Activated naive CD4-positive, alpha-beta T cell (primary cell): ENCODE results near the gene PPP2R5C.
"Not testable (repeated sequence)": the region's sequence is repeated elsewhere in the genome, so short reads cannot be mapped to it uniquely, and the experiment has no call there.

Experiments
- DNase-seq, 4 experiments: peaks; one replicate each; lab custom pipeline; 2025; lab: John Stamatoyannopoulos, UW

The PPP2R5C gene

DNA sequence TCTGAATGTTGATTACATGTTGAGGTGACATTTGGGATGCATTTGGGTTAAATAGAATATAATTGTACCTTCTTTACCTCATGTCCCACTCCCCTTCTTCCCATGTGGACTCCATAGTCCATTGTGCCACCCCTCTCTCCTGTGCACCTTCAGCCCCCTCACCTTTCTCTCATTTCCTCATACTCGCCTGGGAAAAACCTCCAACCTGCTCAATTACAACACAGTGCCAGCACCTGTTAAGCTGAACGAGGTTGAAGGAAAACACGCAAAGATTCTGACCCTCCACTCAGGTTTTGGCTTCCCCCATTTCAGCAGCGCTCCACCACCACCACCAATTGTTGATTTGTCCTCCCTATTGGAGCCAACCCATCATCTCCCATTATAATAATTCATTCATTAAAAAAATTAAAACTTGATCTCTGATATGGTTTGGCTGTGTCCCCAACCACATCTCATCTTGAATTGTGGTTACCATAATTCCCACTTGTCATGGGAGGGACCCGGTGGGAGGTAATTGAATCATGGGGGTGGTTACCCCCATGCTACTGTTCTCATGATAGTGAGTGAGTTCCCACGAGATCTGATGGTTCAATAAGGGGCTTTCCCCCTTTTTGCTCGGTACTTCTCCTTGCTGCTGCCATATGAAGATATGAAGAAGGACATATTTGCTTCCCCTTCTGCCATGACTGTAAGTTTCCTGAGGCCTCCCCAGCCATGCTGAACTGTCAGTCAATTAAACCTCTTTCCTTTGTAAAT is 33.7 kb upstream of the PPP2R5C start:
- DNase-seq, result no peak

- no peak for DNase-seq
Observed at GRCh38 chr14:101728367-101728742, 33.2 kb upstream of the PPP2R5C start.

GRCh38 chr14:101729382-101729781 is 32.1 kb upstream of the PPP2R5C start:
- DNase-seq, result no peak

GRCh38 chr14:101730157-101730556 is 31.4 kb upstream of the PPP2R5C start:
- DNase-seq, result not testable (repeated sequence)

DNA sequence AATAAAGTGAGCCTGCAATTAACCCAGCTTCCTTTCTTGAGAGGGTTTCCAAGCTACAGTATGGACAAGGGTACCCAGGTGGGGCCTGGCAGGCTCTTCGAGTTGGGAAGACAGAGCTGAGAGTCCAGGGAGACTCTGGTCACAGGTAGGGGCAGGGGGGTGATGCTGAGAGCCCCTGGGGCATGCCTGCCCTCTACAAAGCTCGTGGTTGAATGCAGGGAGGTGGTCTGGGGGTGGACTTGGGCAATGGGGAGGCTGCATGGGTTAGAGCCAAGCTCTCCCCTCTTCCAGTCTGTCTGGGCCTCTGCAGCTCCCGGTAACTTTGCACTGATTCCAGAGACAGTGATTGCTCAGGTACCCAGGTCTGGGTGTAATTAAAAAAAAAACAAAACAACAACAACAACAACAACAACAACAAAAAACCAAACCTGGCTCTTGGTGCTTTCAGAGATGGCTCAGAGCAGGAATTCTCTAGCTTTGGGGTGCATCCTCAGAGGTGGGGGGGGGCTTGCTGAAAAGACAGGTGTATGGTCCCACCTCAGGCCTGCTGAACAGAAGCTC is 30.8 kb upstream of the PPP2R5C start:
- DNase-seq, result no peak

- DNase-seq, result peak; percentile 28 to 61 (median 40)
Observed at GRCh38 chr14:101731187-101732080, 30.1 kb upstream of the PPP2R5C start.

DNA sequence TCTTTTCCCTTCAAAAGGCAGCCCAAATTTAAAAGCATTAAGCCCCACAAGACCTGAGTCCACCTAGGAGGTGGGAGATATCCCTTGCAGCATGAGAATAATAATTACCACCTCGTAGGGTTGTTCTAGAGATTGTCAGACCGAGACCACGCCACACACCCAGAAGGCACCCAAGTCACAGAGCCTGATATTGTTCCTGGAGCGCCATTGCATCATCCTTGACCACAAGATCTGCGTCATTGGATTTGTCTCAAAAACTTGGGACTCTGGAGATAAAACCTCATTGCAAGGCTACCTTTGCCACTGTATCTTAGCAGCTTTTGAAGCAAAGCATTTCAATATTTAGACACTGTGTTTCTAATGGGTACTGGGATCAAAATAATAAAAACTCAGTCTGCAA is 29.4 kb upstream of the PPP2R5C start:
- no peak for DNase-seq

DNA sequence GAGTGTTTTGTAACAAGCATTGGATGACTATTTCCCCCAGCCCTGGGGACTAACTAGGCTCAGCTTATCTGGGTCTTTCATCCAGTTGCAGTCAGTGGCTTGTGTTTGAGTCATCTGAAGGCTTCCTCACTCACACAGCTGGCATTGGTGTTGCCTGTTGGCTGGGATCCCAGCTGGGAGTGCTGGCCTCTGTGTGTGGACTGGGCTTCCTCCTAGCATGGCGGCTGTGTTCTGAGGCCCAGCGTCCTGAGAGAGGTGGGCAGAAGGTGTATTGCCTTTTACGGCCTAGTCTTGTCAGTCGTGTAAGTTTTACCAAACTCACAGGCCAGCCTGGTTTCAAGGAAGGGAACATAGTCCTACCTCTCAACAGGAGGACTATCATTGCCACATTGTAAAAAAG is 28.3 kb upstream of the PPP2R5C start:
- DNase-seq, result no peak

GRCh38 chr14:101734246-101734847 is 27.2 kb upstream of the PPP2R5C start:
- no peak for DNase-seq

- no peak for DNase-seq
Observed at GRCh38 chr14:101735453-101735852, 26.1 kb upstream of the PPP2R5C start.

DNA sequence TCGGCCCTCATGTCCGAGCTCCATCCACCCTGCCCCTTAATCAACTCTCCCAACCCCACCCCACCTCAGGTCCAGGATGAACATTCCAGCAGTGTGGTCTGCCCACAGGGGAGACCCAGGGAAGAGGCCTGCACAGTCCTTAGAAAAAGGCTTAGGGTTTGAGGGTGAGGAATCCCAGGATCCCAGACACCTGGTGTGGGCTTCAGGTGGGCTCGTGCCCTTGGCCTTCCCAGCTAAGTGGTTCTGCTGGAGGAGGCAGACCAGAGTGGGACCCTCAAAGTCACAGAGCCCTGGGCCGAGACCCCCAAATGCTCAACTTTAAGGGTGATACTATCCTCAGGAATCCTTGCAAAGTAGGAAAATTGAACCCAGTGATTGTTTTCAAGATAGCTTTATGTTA is 25.4 kb upstream of the PPP2R5C start:
- no peak for DNase-seq

DNA sequence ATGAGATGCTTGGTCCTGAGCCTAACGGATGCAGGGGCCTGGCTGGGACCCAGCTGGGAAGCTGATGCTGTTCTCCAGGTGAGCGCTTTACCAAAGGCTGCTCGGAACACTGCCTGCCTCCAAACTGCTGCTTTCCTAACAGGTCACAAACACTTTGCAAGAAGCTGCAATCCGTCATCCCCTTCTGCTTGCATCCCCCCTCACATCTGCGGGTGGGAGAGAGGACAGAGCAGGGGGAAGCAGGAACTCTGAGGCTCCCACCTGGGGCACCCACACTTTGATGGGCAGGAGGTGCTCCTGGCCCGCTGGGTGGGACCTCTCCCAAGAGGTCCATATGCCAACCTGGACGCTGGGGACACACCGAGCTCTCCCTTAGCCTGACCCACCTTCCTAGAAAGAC is 24.9 kb upstream of the PPP2R5C start:
- DNase-seq, result no peak

- DNase-seq, result peak in 1 of 4 experiments; percentile 9
Observed at GRCh38 chr14:101737414-101738339, 23.8 kb upstream of the PPP2R5C start.

DNA sequence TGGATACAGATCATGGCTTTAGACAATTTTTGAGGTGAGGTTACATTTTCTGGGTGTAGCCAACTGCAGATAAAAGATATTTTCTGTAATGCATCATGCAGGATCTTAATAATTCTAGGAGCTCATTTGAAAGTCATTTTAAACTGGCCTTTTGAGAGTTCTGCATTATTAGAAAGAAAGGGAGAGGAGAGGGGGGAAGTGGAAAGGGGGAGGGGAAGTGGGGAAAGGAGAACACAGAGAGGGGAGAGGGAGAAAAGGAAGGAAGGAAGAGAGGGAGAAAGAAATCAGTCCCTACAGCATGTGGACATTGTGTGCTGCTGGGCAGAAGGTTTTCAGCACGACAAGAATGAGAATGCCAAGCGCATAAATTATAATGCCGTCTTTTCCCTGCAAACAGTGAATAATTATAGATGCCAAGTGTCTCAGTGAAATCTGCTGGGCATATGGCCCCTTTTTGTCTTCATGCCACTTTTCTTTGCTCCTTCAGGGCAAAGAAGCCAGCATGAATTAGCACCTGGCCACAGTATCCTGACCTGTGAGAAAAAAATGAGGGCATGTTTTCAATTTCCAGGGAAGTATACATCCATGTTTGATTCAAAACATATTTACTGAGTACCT is 22.7 kb upstream of the PPP2R5C start:
- DNase-seq, result no peak

DNA sequence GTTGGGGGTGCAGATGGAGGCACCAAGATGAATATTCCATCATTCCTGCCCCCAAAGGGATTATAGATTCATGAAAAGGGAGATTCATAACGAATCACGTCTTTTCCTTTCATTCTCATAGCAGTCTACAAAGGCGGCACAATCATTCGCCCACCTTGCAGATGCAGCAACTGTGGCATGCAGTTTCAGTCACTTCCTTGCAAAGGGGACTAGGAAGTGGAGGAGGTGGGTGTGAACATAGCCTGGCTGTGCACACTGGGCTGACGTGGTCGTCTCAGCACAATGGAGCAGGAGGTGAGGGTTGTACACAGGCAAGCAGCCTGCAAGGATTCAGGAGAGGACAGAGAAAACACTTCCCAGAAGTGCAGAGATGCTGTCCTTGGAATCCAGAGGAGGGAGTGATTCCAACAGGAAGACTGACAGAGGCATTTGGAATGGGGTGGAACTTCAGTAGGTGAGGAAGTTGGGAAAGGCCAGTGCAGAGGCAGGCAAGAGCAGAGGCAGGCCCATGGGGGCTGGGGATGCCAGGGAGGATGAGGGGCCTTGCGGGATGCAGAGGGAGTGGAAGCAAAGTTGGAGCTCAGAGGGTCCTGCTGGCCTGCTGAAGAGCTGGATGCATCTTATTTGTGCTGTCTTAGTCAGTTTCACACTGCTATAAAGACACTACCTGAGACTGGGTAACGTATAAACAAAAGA is 21.9 kb upstream of the PPP2R5C start:
- no peak for DNase-seq

DNA sequence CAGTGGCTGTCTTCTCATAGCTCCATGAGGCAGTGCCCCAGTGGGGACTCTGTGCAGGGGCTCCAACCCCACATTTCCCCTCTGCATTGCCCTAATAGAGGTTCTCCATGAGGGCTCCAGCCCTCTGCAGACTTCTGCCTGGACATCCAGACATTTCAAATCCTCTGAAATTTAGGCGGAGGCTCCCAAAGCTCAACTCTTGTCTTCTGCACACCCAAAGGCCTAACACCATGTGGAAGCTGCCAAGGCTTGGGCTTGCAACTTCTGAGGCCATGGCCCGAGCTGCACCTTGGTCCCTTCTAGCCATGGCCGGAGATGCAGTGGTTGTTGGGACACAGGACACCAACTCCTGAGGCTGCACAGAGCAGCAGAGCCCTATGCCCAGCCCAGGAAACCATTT is 20.5 kb upstream of the PPP2R5C start:
- no peak for DNase-seq

DNA sequence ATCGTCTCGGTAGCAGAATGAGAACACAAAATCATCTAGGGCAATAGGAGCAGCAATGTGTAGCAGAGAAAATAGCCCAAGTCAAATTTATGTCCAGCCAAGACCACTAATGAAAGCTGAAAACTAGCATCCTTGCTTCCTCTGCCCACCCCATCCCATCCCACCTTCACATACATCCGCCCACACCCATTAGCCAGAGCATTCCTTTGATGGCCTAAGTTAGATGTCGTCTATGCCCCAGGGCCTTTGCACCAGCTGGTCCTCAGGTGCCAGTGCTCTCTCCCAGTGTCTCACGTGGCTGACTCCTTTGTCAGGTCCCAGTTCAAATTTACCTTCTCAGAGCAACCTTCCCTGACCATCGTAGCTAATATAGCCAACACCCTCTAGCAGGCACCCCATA is 17.8 kb upstream of the PPP2R5C start:
- DNase-seq, result no peak

GRCh38 chr14:101744382-101744781 is 17.1 kb upstream of the PPP2R5C start:
- not testable (repeated sequence) for DNase-seq

- DNase-seq, result not testable (repeated sequence)
Observed at GRCh38 chr14:101749756-101750155, 11.8 kb upstream of the PPP2R5C start.

DNA sequence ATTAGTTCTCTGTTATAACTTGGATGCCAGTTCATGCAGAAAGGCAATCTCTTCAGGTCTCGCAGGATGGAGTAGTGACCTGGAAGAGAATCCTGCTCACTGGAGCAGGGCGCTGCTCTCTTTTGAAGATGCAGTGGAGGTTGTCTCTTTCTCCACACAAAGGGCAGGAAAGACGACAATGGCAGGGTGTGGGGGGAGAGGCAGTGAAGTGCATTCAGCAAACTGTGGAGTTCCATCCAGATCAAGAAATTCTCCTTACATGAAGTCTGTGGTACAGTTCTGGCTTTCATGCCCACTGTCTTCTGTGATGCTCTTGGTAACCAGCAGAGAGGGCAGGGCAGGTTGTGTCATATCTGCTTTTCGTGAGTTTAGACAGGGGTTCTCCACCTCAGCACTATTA is 6.6 kb upstream of the PPP2R5C start:
- DNase-seq, result no peak
